Loucy (cell line): ENCODE results near the gene KLF2.

ENCODE experiments used
- H2AFZ ChIP-seq: fragments of 200-600 bp; sonication (generic); 2 replicates; pipeline ENCODE4 v1.6.0; 2016; ENCODE audit warnings: antibody characterized with exemption, mild to moderate bottlenecking, low read length, moderate library complexity
- H3F3A ChIP-seq: fragments of 200-600 bp; 2 replicates; pipeline ENCODE4 v1.6.0; 2016; ENCODE audit warnings: antibody characterized with exemption, low read depth, mild to moderate bottlenecking
- H3K27me3 ChIP-seq: fragments of 200-600 bp; sonication (generic); 2 replicates; pipeline ENCODE4 v1.6.1; 2014; ENCODE audit warnings: low read length, mild to moderate bottlenecking; ENCODE audit not compliant: insufficient read depth, poor library complexity, severe bottlenecking
- H3K36me3 ChIP-seq: fragments of 200-600 bp; sonication (generic); 2 replicates; pipeline ENCODE4 v1.6.1; 2016; ENCODE audit warnings: low read length; ENCODE audit not compliant: insufficient read depth
- H3K4me1 ChIP-seq: fragments of 200-600 bp; sonication (generic); 2 replicates; pipeline ENCODE4 v1.5.1; 2014; ENCODE audit warnings: low read length, mild to moderate bottlenecking; ENCODE audit not compliant: insufficient read depth, poor library complexity, severe bottlenecking
- H3K4me2 ChIP-seq: fragments of 200-600 bp; sonication (generic); 2 replicates; pipeline ENCODE4 v1.6.0; 2014; ENCODE audit warnings: antibody characterized with exemption, low read length, low read depth, mild to moderate bottlenecking; ENCODE audit not compliant: poor library complexity, severe bottlenecking
- H3K4me3 ChIP-seq: fragments of 200-600 bp; sonication (generic); 2 replicates; pipeline ENCODE4 v1.5.1; 2014; ENCODE audit warnings: low read length, mild to moderate bottlenecking, mixed read lengths; ENCODE audit not compliant: poor library complexity, severe bottlenecking
- H3K79me2 ChIP-seq: fragments of 200-600 bp; sonication (generic); 2 replicates; pipeline ENCODE4 v1.6.1; 2014; ENCODE audit warnings: low read length; ENCODE audit not compliant: insufficient read depth
- H3K9ac ChIP-seq: fragments of 200-600 bp; sonication (generic); 2 replicates; pipeline ENCODE4 v1.6.0; 2014; ENCODE audit warnings: mild to moderate bottlenecking, low read depth, low read length, moderate library complexity; ENCODE audit not compliant: poor library complexity, severe bottlenecking
- H3K9me2 ChIP-seq: fragments of 200-600 bp; sonication (generic); replicated peaks from 2 replicates; pipeline ENCODE4 v1.6.1; 2016; ENCODE audit warnings: low read depth, low read length, mixed read lengths
- H3K9me3 ChIP-seq: fragments of 200-600 bp; sonication (generic); 2 replicates; pipeline ENCODE4 v1.6.1; 2014; ENCODE audit warnings: mild to moderate bottlenecking, antibody characterized with exemption, low read length, low read depth; ENCODE audit not compliant: insufficient read depth
- H4K20me1 ChIP-seq: fragments of 200-600 bp; sonication (generic); 2 replicates; pipeline ENCODE4 v1.6.0; 2014; ENCODE audit warnings: antibody characterized with exemption, low read length, mild to moderate bottlenecking; ENCODE audit not compliant: insufficient read depth, poor library complexity, severe bottlenecking
- CTCF ChIP-seq: fragments of 200-600 bp; sonication (generic); conservative IDR thresholded peaks from 2 replicates; pipeline ENCODE4 v1.5.1; 2014; ENCODE audit warnings: mild to moderate bottlenecking, antibody characterized with exemption, low read length
- EZH2phosphoT487 ChIP-seq: fragments of 200-600 bp; IDR thresholded peaks from 2 replicates; pipeline ENCODE4 v1.6.1; 2018; ENCODE audit warnings: antibody characterized with exemption, mild to moderate bottlenecking, moderate library complexity, borderline replicate concordance

KLF2 gene

DNA sequence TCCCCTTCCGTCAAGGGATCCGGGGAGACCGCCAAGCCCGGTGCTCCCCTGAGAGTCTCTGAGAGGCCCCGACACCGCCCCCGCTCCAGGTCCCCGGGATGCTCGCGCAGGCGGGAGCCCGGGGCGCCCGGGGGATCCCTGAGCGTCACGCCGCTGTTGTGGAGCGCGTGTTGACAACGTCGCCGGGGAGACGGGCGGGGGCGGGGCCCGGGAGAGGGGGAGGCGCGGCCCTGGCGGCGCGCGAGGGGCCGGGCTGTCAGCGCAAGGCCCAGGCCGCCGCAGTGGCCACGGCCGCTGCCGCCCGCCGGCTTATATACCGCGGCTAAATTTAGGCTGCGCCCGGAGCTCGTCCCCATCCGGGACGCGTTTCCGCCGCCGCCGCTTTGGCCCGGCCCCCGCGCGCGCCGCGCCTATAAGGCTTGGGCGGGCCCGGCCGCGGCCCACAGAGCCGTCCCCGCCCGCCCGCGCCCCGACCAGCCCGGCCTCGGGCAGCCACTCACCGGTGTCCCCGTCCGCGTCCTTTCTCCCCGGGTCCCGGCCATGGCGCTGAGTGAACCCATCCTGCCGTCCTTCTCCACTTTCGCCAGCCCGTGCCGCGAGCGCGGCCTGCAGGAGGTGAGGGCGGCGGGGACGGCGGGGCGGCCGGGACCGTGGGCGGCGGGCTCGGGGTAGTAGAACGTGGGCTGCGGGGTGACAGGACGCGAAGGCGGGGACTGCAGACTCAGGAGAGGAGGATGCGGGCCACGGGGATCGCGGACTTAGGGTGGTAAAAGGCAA lies at the start of gene KLF2:
KLF2 (plus strand) TSS at position 443 of the 777 bp plus-strand sequence; CDS start at position 541, 98 bp downstream.
- no peaks in the 10 kb centered on the region for H3K36me3 ChIP-seq
- peak within 1 kb of the TSS; percentile 41 for H3K4me2 ChIP-seq
- peak within 1 kb of the TSS; percentile 29 for H3K4me3 ChIP-seq
- TF ChIP-seq CTCF (no peak), EZH2phosphoT487 (no peak)
- no peaks in the 10 kb centered on the region for H3F3A ChIP-seq
- peaks cover 5% of the 10 kb centered on the region for H3K27me3 ChIP-seq
- H3K9ac ChIP-seq = no peak within 1 kb of the TSS
- no peaks in the 10 kb centered on the region for H3K9me3 ChIP-seq
- H3K79me2 ChIP-seq = no peaks in the 10 kb centered on the region
- H3K4me1 ChIP-seq = peaks cover 19% of the 10 kb centered on the region
- no peaks in the 10 kb centered on the region for H3K9me2 ChIP-seq
- no peak within 1 kb of the TSS for H2AFZ ChIP-seq
- no peaks in the 10 kb centered on the region for H4K20me1 ChIP-seq

DNA sequence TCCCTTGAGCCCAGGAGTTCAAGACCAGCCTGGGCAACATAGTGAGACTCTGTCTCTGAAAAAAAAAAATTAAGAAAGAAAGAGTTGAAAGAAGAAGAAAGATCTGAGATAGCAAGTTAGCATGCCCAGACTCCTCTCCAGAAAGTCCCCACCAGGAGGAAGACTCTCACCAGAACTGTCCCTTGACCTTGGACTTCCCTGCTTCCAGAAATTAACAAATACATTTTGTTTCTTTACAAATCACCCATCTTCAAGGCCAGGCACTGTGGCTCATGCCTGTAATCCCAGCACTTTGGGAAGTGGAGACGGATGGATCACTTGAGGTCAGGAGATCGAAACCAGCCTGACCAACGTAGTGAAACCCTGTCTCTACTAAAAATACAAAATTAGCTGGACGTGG lies 44.3 kb upstream of the KLF2 start:
- Histone ChIP-seq H3K4me2 (no peak overlapping the region), H3K4me1 (no peaks in the 10 kb centered on the region), H3K27me3 (no peaks in the 10 kb centered on the region), H2AFZ (no peak overlapping the region), H3K9ac (no peak overlapping the region), H3K9me2 (no peaks in the 10 kb centered on the region), H4K20me1 (no peaks in the 10 kb centered on the region), H3K79me2 (no peaks in the 10 kb centered on the region), H3K36me3 (no peaks in the 10 kb centered on the region), H3K4me3 (no peak overlapping the region), H3F3A (no peaks in the 10 kb centered on the region), H3K9me3 (no peaks in the 10 kb centered on the region)
- TF ChIP-seq CTCF = no peak
- TF ChIP-seq EZH2phosphoT487 = no peak

- Histone ChIP-seq H2AFZ (no peak overlapping the region), H3K9me2 (no peaks in the 10 kb centered on the region), H3K79me2 (no peaks in the 10 kb centered on the region), H3K9me3 (no peaks in the 10 kb centered on the region), H3K4me3 (no peak overlapping the region), H3K4me1 (no peaks in the 10 kb centered on the region), H4K20me1 (no peaks in the 10 kb centered on the region), H3K36me3 (no peaks in the 10 kb centered on the region), H3K9ac (no peak overlapping the region), H3K27me3 (no peaks in the 10 kb centered on the region), H3F3A (no peaks in the 10 kb centered on the region), H3K4me2 (no peak overlapping the region)
- TF ChIP-seq CTCF (no peak), EZH2phosphoT487 (no peak)
These were observed 42.9 kb upstream of the KLF2 start for GRCh38 chr19:16281743-16282142.
